ENCODE data around the gene CEPT1. TPM values are rescaled to one million over a fixed set of nuclear protein-coding genes. Genes with fewer than 3 reads are reported as not detected.

Gene CEPT1
- total and polyA plus RNA-seq, 2 of the 13 experiments (the other 11 are each of a cell fraction or from before 2014, with no cell fraction given) = 35.7 to 48.2 TPM

DNA sequence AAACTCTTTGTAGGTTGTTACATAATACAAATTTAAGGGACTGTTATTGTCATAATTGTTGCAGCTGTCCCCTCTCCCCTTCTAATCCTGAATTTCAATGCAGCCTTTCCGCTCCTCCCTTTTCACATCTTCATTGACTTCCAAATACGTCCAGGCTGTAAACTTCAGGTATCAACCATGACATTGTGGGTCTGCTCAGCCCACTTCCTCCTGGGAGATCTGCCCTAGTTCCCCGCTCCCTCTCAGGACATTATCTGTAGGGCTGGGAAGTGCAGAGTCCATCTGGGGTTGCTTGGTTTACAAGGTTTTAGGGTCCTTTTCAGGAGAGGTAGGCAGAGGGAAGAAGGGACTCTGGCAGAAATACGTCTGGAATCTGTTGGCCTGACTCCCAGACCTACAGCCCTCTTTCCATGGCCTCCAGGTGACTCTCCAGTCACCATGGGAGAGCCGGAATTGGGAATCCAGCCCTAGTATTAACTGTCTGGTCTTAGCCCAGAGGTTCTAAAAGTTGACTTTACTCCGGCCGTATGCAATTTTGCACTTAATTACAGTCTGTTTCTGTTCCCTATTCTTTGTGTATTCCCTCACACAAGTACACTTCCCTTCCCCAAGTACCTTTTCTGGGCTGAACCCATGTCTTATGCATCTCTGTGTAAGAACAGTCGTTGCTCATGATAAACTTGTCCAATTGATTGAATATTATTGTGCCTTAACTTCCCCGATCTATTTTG, 65.1 kb downstream of the CEPT1 start (continued):
- TF ChIP-seq, protein P1, sequence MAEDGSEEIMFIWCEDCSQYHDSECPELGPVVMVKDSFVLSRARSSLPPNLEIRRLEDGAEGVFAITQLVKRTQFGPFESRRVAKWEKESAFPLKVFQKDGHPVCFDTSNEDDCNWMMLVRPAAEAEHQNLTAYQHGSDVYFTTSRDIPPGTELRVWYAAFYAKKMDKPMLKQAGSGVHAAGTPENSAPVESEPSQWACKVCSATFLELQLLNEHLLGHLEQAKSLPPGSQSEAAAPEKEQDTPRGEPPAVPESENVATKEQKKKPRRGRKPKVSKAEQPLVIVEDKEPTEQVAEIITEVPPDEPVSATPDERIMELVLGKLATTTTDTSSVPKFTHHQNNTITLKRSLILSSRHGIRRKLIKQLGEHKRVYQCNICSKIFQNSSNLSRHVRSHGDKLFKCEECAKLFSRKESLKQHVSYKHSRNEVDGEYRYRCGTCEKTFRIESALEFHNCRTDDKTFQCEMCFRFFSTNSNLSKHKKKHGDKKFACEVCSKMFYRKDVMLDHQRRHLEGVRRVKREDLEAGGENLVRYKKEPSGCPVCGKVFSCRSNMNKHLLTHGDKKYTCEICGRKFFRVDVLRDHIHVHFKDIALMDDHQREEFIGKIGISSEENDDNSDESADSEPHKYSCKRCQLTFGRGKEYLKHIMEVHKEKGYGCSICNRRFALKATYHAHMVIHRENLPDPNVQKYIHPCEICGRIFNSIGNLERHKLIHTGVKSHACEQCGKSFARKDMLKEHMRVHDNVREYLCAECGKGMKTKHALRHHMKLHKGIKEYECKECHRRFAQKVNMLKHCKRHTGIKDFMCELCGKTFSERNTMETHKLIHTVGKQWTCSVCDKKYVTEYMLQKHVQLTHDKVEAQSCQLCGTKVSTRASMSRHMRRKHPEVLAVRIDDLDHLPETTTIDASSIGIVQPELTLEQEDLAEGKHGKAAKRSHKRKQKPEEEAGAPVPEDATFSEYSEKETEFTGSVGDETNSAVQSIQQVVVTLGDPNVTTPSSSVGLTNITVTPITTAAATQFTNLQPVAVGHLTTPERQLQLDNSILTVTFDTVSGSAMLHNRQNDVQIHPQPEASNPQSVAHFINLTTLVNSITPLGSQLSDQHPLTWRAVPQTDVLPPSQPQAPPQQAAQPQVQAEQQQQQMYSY (CRISPR knock-in tag; IDR thresholded peaks at IDR 0.05) = no peak
- TF ChIP-seq ZNF567 (CRISPR knock-in tag; IDR thresholded peaks at IDR 0.05; ENCODE audit: borderline replicate concordance) = no peak
- no peak for TF ChIP-seq CREB1 (IDR thresholded peaks at IDR 0.05)
- no peak for TF ChIP-seq CREB1 (CRISPR knock-in tag; IDR thresholded peaks at IDR 0.05)

DNA sequence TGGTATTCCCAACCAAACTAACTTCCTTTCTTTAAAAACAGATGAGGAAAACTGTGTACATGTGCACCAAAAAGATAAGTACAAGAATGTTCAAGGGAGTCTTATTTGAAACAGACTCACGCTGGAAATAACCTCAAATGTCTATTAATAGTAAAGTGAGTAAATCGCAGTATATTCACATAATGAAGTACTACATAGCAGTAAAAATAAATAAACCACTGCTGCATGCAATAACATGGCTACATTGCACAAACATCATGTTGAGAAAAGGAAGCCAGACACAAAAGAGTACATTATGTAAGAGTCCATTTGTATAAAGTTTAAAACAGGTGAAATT, 65.7 kb downstream of the CEPT1 start:
- Histone ChIP-seq H3K4me3 (replicated peaks in 1 of 3; ENCODE audit: insufficient read depth in 1 of 3, low read depth in 2 of 3, low read length in 3 of 3) (no peak overlapping the region), H3K27ac (ENCODE audit: extremely low read length, insufficient read depth, low read length) (no peak overlapping the region), H3K27me3 (ENCODE audit: control insufficient read depth in 1 of 2, insufficient read depth in 2 of 2, low read length in 2 of 2) (no peaks in the 10 kb centered on the region), H4K20me1 (ENCODE audit: insufficient read depth, low read length) (no peaks in the 10 kb centered on the region), H2AFZ (ENCODE audit: low read length) (no peak overlapping the region), H3K4me1 (ENCODE audit: insufficient read depth, low read length) (peaks cover 44% of the 10 kb centered on the region), H3K4me2 (ENCODE audit: low read depth, low read length) (no peak overlapping the region), H3K36me3 (replicated peaks in 1 of 2; ENCODE audit: control insufficient read depth in 1 of 2, insufficient read depth in 2 of 2, low read length in 2 of 2) (no peaks in the 10 kb centered on the region), H3K9me3 (ENCODE audit: low read length) (no peaks in the 10 kb centered on the region), H3K79me2 (ENCODE audit: insufficient read depth, low read length) (no peaks in the 10 kb centered on the region), H3K9ac (ENCODE audit: insufficient read depth, low read depth, low read length) (no peak overlapping the region)
- no TSS peak for BruUV-seq (replicated peaks)
- TF ChIP-seq, protein P2, sequence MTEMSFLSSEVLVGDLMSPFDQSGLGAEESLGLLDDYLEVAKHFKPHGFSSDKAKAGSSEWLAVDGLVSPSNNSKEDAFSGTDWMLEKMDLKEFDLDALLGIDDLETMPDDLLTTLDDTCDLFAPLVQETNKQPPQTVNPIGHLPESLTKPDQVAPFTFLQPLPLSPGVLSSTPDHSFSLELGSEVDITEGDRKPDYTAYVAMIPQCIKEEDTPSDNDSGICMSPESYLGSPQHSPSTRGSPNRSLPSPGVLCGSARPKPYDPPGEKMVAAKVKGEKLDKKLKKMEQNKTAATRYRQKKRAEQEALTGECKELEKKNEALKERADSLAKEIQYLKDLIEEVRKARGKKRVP (CRISPR knock-in tag; IDR thresholded peaks at IDR 0.05) = peak in 1 of 2 experiments; percentile 73; a peak in 1 of 4 replicates
- no peak for TF ChIP-seq ISL2 (CRISPR knock-in tag; IDR thresholded peaks at IDR 0.05)
- no peak for DNase-seq (ENCODE audit: low spot score)
- intact Hi-C loops (cut with micrococcal nuclease; ENCODE audit: unreplicated experiment) (no loop called here), in situ Hi-C loops (cut with HindIII; ENCODE audit: extremely low pct_ligation_motif_present, low pct_unique_long_range_greater_than_20kb) (no loop called here)
- WGBS (ENCODE audit: low lambda C conversion rate) = 45% methylated on average over 2 of the region's 2 CpGs
- FAIRE-seq = no peak
- POLR2A ChIA-PET = no interaction called here
- CTCF ChIA-PET (ENCODE audit: low intra/inter-chr PET ratio, low total read pairs) = no interaction called here
- no peak for ATAC-seq

All from HepG2 (cell line).